WTC11 (cell line): Measurements from ENCODE around the gene OPA1. TPM values are rescaled to one million over a fixed set of nuclear protein-coding genes. Genes with fewer than 3 reads are reported as not detected.
A peak's percentile ranks its signal among the peaks of the same experiment; 100 is the strongest.

ENCODE experiments used
- ATAC-seq: fragments of 200-7000 bp; cut with Tn5 transposase; 2 replicates; pipeline ENCODE4 v1.10.0; 2021; ENCODE audit warnings: mild to moderate bottlenecking, moderate library complexity
- CTCF ChIA-PET: fragments of 300-600 bp; sonication (Branson Sonifier 250); formaldehyde crosslinking; loops from one replicate; lab custom pipeline; 2021; ENCODE audit warnings: antibody characterized with exemption; lab: Charles Lee
- POLR2A ChIA-PET: fragments of 350-600 bp; sonication (Branson Sonifier 250); formaldehyde crosslinking; loops from one replicate; lab custom pipeline; 2021; ENCODE audit warnings: antibody characterized with exemption; lab: Charles Lee
- DNase-seq: peaks from one replicate; pipeline ENCODE4 v3.0.0; 2021; ENCODE audit warnings: low spot score
- H3K27ac Mint-ChIP-seq: 2 replicates; pipeline ENCODE4 v1.8.0; 2021; ENCODE audit warnings: mixed read lengths
- H3K27me3 Mint-ChIP-seq: 2 replicates; pipeline ENCODE4 v1.8.0; 2021; ENCODE audit warnings: low read depth, mild to moderate bottlenecking, moderate library complexity, mixed read lengths
- H3K36me3 Mint-ChIP-seq: 2 replicates; pipeline ENCODE4 v1.8.0; 2021; ENCODE audit warnings: mixed read lengths
- H3K4me1 Mint-ChIP-seq: 2 replicates; pipeline ENCODE4 v1.8.0; 2022; ENCODE audit warnings: mixed read lengths
- H3K4me3 Mint-ChIP-seq: 2 replicates; pipeline ENCODE4 v1.8.0; 2021; ENCODE audit warnings: mild to moderate bottlenecking, moderate library complexity, mixed read lengths
- H3K9me3 Mint-ChIP-seq: 2 replicates; pipeline ENCODE4 v1.8.0; 2021; ENCODE audit warnings: mixed read lengths
- AFF4 ChIP-seq: sonication (generic); formaldehyde crosslinking; IDR thresholded peaks from 2 replicates; pipeline ENCODE4 v1.8.1; 2023; ENCODE audit warnings: mild to moderate bottlenecking, missing genetic modification reagents, borderline replicate concordance
- ARID4B ChIP-seq: sonication (generic); formaldehyde crosslinking; IDR thresholded peaks from 2 replicates; pipeline ENCODE4 v1.8.0; 2023; ENCODE audit warnings: missing genetic modification reagents, mild to moderate bottlenecking, borderline replicate concordance
- GABPB1 ChIP-seq: sonication (generic); formaldehyde crosslinking; IDR thresholded peaks from 2 replicates; pipeline ENCODE4 v1.8.1; 2023; ENCODE audit warnings: mild to moderate bottlenecking, missing genetic modification reagents
- GTF2I ChIP-seq: fragments of 250-450 bp; sonication (Bioruptor Pico); conservative IDR thresholded peaks from 2 replicates; pipeline ENCODE4 v1.4.0; 2021; ENCODE audit warnings: mild to moderate bottlenecking
- NFYB ChIP-seq: sonication (generic); formaldehyde crosslinking; conservative IDR thresholded peaks from 2 replicates; pipeline ENCODE4 v1.8.0; 2022; ENCODE audit warnings: low read depth, missing genetic modification reagents
- TCF7 ChIP-seq: sonication (generic); formaldehyde crosslinking; IDR thresholded peaks from 2 replicates; pipeline ENCODE4 v1.8.0; 2022; ENCODE audit warnings: mild to moderate bottlenecking, low read depth, missing genetic modification reagents, moderate library complexity
- ZBTB43 ChIP-seq: sonication (generic); formaldehyde crosslinking; IDR thresholded peaks from 2 replicates; pipeline ENCODE4 v1.8.1; 2023; ENCODE audit warnings: mild to moderate bottlenecking, missing genetic modification reagents
- ZNF423 ChIP-seq: fragments of 250-450 bp; sonication (Bioruptor Pico); IDR thresholded peaks from 2 replicates; pipeline ENCODE4 v2.1.2; 2022; ENCODE audit warnings: mild to moderate bottlenecking, moderate library complexity
- ZNF532 ChIP-seq: fragments of 250-450 bp; sonication (Bioruptor Pico); IDR thresholded peaks from 2 replicates; pipeline ENCODE4 v1.9.0; 2021; ENCODE audit warnings: mild to moderate bottlenecking, borderline replicate concordance
- total RNA-seq: library from RNA; stranded (reverse); gene quantifications from 3 replicates; pipeline ENCODE4 v1.2.3, GENCODE V29; 2021

OPA1 gene
- total RNA-seq, 1 experiment from 2014 or later: 84.7 TPM

GRCh38 chr3:193744822-193745684 is 152.0 kb downstream of the OPA1 start:
- Mint-ChIP-seq H3K4me1 (peaks cover 24% of the 10 kb centered on the region), H3K36me3 (no peaks in the 10 kb centered on the region), H3K27ac (no peak overlapping the region), H3K27me3 (no peaks in the 10 kb centered on the region; the same call in 1 of the 2 replicates), H3K9me3 (peaks cover 4% of the 10 kb centered on the region; the same call in 1 of the 2 replicates), H3K4me3 (no peak overlapping the region)
- DNase-seq (no peak), ATAC-seq (no peak)
- ChIA-PET CTCF (interaction anchor here (0.6 to 1.9 kb wide), 3 partner anchors 22 to 571 kb away, joined by 3 to 7 read pairs (median 4); no protein-coding TSS in a partner anchor), POLR2A (no interaction called here)
- TF ChIP-seq ZBTB43 (CRISPR knock-in tag) (no peak), GABPB1 (CRISPR knock-in tag) (peak; percentile 47)

- no peak overlapping the region for H3K4me3 Mint-ChIP-seq
- CTCF ChIA-PET: no interaction called here
- ATAC-seq: no peak
- TF ChIP-seq AFF4 (no peak), NFYB (CRISPR knock-in tag) (no peak), GTF2I (CRISPR knock-in tag) (no peak), ARID4B (CRISPR knock-in tag) (no peak), ZNF532 (CRISPR knock-in tag) (no peak), TCF7 (CRISPR knock-in tag) (no peak), ZNF423 (no peak)
- TF ChIP-seq, all 79 proteins: peak for 0
- Mint-ChIP-seq H3K27ac (no peak overlapping the region), H3K27me3 (no peaks in the 10 kb centered on the region; the same call in 1 of the 2 replicates), H3K36me3 (no peaks in the 10 kb centered on the region; the same call in 1 of the 2 replicates), H3K9me3 (peaks cover 12% of the 10 kb centered on the region), H3K4me1 (peaks cover 24% of the 10 kb centered on the region)
- POLR2A ChIA-PET: no interaction called here
- DNase-seq: no peak
These were observed 153.8 kb downstream of the OPA1 start for GRCh38 chr3:193746832-193747231.

Other genes with a start within 250 kb of the OPA1 start
- not detected in 3 replicates for gene ATP13A5, start 214.5 kb upstream of the OPA1 start, total RNA-seq
- 0.18 to 0.60 TPM (median 0.20 TPM) in 3 replicates for gene ATP13A4, start 38.3 kb upstream of the OPA1 start, total RNA-seq